ENCODE results near the gene GCK.
"Not testable (repeated sequence)": the region's sequence is repeated elsewhere in the genome, so short reads cannot be mapped to it uniquely, and the experiment has no call there.

Gene GCK

DNA sequence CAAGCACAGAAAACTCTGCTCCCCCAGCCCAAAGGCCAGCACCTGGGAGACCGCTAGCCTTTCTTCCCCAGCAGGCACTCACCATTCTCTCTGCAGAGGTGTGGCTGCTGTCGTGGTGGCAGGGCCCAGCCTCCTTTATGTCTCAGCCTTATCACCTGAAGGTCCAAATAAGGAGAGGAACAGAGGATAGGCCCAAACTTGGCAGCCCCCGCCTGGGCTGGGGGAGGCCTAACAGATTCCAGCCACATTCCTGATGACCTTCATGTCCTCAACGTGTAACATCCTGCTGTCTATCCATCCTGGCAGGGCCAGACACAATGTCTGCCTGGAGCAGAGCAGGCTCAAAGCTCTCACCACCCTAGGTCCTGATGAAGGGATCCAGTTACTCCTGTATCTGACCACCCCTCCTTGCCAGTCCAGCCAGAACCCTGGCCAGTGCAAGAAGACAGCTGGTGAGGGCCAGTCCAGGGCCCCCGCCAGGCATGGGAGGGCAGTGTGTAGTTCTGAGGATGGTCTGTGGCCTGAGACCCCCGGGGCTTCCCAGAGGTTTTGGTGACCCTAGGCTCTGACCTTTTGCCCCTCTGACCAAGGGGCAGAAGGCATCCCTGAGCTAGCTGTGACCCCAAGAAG is 47.9 kb downstream of the GCK start, which contains the start of gene MYL7:
Gene MYL7 (minus strand): TSS at position 112 of the 630 bp plus-strand sequence. CDS start 27 bp downstream, at position 85.
- no peak for DNase-seq (ENCODE audit: low spot score)

DNA sequence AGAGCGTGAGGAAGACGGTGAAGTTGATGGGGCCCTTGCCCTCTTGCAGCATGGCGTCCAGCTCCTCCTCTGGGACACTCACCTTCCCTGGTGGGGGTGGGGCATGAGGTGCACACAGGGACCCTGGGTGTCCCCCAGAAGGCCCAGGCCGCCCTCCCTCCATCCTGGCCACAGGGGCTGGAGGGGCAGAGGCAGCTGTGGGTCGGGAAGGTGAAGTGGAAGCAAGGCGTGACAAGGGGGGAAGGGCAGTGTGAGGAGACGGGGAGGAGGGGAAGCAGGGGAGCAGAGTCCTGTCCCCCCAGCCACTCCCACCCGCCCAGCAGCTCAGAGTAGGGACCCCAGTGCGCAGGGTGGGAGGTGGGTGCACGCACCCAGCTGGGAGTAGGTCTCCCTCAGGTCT is 48.9 kb downstream of the GCK start:
- no peak for DNase-seq (ENCODE audit: low spot score)

- DNase-seq (ENCODE audit: low spot score), result no peak
Measured at GRCh38 chr7:44139311-44140010, 49.8 kb downstream of the GCK start.

DNA sequence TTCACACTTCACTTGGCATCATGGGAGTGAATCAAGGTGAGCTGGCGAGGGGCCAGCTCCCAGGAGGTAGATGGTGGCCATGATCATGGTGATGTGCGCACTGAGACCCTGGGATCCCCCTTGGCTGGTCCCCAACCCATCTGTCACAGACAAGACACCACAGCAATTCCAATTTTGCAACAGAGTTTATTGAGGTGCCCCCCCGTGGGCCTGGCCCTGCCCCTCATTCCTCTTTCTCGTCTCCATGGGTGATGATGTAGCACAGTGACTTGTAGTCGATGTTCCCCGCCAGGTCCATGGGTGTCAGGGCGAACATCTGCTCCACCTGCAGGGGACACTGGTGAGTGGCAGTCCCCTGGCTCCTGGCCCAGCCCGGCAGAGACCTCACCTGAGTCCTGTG is 50.5 kb downstream of the GCK start:
- no peak for DNase-seq (ENCODE audit: low spot score)

- no peak for DNase-seq (ENCODE audit: low spot score)
Measured at GRCh38 chr7:44136731-44137130, 52.5 kb downstream of the GCK start.

DNA sequence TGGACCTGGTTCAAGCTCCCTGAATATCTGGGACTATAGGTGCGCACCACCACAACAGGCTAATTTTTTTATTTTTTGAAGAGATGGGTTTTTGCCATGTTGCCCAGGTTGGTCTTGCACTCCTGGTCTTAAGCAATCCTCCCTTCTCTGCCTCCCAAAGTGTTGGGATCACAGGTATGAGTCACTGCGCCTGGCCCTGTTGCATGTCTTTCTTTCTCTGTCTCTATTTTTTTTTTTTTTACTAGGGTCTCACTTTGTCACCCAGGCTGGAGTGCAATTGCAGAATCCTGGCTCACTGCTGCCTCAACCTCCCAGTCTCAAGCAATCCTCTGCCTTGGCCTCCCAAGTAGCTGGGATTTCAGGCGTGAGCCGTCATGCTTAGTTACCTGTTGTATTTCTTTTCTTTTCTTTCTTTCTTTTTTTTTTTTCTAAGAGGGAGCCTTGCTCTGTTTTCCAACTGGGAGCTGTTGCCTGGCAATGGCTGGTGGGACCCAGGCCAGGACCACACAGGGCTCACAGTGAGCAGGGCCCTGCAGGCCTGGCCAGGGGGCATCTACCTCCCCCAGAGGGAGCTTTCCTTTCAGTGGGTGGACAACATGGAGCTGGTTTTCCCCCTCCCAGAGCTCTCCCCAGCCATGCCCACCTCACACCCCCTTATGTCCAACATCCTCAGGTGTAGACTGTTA is 54.2 kb downstream of the GCK start:
- no peak for DNase-seq (ENCODE audit: low spot score)

DNA sequence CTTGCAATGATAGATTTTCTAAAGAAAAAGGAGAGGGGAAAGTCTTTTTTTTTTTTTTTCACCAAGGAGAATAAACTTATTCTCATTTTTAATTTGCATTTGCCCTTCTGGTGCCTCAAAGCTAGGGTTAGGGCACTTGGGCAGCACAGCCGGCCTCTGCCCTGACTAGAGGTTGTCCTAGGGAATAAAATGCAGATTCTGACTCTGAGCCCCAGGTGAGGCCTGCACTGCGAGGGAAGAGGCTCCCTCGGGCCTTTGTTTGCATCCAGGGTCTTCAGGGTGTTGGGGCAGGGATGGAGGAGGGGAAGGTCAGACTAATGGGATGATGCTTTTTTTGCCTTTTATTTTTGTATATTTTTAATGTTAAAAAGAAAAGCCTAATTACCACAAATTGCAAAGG is 55.9 kb downstream of the GCK start:
- DNase-seq (ENCODE audit: low spot score), result no peak

DNA sequence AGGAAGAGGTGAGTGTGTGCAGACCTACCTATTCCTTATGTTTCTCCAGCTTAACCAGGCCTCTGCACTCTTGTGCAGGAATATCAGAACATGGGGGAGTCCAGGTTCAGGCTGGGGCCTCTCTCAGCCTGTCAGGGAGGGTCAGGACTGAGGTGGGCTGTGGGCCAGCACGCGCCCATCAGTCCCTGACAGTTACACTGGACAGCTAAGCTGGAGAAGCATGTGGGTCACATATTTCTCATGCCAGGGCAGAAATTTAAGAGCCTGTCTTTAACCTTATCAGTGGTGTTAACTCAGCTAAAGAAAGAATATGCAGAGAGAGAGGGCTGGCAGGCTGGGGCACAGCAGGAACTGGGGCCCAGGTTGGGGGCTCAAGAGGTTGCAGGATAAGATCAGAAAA is 57.2 kb downstream of the GCK start:
- DNase-seq (ENCODE audit: low spot score), result no peak

DNA sequence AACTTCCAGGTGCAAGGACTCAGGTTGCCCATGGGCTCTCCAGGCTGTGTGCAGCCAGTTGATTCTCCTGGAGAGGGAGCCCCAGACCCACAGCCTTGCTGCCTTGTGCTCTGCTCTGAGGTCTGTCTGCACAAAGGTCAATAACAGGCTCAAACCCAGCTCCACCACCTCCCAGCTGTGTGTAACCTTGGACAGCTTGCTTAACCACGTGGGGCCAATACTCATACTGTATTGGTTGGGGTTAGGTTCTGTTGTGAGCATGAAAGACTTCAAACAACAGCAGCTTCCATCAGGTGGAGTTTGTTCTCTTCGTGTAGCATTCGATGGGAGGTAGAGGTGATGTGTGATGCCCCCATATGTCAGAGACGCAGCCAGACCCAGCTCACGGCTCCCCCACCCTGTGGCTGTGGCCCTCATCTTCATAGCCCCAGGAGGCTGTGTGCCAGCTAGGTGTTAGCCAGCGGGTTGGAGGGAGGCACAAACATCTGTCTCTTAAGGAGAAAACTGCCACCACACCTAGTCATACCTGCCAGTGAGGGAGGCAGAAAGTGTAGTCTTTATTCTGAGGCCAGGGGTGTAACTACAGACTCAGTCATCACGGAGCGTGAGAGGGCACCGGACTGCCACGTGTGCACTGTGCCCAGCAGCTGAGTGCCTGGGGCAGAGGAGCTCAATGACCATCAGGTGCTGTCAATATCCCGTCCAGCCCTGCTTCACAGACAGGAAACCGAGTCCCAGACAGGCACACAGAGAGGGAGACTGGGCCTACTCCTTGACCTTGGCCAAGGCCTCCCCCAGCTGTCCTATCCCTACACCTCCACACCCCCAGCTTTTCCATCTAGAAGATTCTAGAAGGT is 57.8 kb downstream of the GCK start:
- no peak for DNase-seq (ENCODE audit: low spot score)

GRCh38 chr7:44128721-44129582 is 60.3 kb downstream of the GCK start:
- DNase-seq (ENCODE audit: low spot score), result no peak

GRCh38 chr7:44127161-44127560 is 62.1 kb downstream of the GCK start:
- DNase-seq (ENCODE audit: low spot score), result no peak

DNA sequence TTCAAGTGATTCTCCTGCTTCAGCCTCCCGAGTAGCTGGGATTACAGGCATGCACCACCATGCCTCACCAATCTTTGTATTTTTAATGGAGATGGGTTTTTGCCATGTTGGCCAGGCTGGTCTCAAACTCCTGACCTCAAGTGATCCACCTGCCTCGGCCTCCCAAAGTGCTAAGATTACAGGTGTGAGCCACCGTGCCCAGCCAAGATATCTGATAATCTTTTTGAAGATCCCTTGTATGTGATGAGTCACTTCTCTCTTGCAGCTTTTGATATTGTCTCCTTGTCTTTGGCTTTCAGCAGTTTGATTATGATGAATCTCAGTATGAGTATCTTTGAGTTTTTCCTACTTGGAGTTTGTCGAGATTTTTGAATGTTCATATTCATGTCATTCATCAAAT is 62.7 kb downstream of the GCK start:
- DNase-seq (ENCODE audit: low spot score), result not testable (repeated sequence)

- DNase-seq (ENCODE audit: low spot score), result no peak
Measured at GRCh38 chr7:44124822-44125202, 64.4 kb downstream of the GCK start.

DNA sequence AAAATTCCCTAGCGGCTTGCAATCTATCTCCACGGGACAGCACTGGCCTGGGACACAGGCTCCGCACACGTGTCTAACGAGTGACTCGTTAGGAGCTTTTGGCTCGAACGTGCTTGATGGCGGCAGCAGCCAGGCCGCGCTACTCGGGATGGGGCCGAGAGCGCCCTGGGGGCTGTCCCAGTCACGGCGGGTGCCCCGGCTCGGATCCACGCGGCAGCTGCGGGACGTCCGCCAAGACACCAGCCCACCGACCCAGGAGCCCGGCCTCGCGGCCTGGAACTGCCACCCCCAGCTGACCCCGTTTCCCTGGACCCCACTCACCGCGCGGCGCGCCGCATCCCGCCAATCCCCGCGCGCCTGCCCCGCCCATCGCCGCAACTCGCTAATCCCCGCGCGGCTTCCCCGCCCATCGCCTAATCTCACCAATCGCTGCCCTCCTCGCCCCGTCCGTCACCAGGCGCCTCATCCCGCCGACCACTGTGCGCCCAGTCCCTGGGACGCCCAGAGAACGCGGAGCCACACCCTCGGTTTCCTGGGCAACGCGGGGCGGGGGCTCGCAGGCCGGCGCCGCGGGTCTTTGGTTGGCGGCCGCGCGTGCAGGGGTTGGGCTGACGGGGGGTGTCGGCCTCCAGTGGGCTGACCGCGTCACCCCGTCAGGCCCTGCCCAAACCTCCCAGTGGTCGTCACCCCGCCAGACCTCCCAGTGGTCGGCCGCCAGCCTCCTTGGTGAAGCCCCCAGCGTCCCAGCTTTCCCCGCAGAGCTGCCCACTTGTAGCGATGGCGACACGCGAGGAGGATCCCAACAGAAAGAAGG is 65.8 kb downstream of the GCK start, which contains the start of gene POLD2:
Gene POLD2 (minus strand): TSS at position 359 of the 814 bp plus-strand sequence. CDS start 1,495 bp downstream, outside the sequence.
- DNase-seq (ENCODE audit: low spot score), result peak; percentile 100

- no peak for DNase-seq (ENCODE audit: low spot score)
Measured at GRCh38 chr7:44122529-44122928, 66.7 kb downstream of the GCK start.

DNA sequence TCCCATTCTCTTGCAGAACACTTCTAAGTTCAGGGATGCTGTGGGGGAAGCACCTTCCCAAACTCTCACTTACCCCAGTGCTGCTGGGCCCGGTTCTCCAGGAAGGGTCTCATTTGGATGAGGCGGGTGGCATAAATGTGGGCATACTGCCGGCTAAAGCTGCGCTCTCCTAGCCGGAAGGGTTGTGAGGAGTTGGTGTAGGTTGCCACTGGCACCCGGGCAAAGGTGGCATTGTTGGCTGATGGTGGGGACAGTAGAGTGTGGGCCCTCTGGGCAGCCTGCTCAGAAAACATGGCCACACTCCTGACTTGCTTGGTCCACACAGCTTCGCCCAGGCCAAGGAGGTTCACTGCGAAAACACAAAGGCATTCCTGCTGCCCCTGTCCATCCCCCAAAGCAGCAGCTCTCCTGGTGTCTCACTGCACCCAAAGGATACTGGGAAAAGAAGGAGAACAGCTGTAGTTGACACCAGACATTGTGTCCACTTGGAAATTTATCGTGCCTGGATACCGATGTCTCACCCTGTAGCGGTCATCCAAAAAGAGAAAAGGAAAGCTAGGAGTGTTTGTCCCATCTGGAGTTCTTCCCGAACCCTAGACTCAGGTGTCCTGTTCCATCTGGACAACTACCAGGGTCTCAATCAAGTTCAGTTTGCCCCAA is 67.3 kb downstream of the GCK start:
- no peak for DNase-seq (ENCODE audit: low spot score)

DNA sequence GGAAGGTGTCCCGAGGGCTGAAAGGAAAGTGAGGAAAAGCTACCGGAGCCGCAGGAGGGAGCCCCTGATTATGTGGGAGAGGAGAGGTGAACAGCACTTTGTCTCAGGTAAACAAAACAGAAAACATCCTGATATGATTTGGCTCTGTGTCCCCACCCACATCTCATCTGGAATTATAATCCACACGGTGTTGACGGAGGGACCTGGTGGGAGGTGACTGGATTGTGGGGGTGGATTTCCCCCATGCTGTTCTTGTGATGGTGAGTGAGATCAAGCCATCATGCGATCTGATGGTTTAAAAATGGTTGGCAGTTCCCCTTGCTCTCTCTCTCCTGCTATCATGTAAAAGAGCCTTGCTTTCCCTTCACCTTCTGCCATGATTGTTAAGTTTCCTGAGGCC is 68.8 kb downstream of the GCK start:
- no peak for DNase-seq (ENCODE audit: low spot score)

- DNase-seq (ENCODE audit: low spot score), result no peak
Measured at GRCh38 chr7:44119829-44120380, 69.3 kb downstream of the GCK start.

DNA sequence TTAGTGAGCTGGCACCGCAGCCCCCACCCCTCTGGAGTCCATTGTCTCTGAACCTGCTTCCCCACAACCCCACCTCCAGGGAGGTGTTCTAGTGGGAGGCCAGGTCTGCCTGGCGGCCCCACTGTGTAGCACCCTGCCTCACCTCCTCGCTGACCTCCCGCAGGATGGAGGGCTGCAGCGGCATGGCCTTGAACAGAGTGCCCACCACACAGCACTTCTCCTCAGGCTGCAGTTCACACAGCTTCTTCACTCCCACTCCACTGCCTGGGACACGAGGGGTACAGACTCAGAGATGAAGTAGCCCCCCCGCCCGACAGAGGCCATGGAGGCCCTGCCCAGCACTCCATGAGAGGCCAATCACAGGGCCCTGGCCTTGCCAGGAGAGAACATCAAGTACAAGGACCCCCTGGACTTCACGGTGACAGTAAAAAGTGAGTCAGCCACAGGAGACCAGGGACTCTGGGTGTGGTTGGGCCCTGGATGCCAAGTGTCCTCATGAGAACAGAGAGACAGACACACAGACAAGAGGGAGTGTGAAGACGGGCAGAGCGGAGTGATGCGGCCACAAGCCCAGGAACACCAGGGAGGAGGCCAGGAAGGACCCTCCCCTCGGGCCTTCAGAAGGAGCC is 71.3 kb downstream of the GCK start:
- DNase-seq (ENCODE audit: low spot score), result no peak
